ENCODE measurements around the gene PISD. TPM values are rescaled to one million over a fixed set of nuclear protein-coding genes. Genes with fewer than 3 reads are reported as not detected.

PISD gene
- total RNA-seq, 1 donor = 25.5 TPM

GRCh38 chr22:31618057-31618456 lies 44.0 kb downstream of the PISD start:
- H3K4me3 ChIP-seq (ENCODE audit: low read depth, low read length) = no peak overlapping the region
- DNase-seq (ENCODE audit: low read depth) = no peak
- no peak for TF ChIP-seq CTCF (IDR thresholded peaks at IDR 0.05; ENCODE audit: insufficient read depth, low read length)

GRCh38 chr22:31616315-31616980 lies 45.6 kb downstream of the PISD start:
- no peak overlapping the region for H3K4me3 ChIP-seq (ENCODE audit: low read depth, low read length)
- no peak for DNase-seq (ENCODE audit: low read depth)
- no peak for TF ChIP-seq CTCF (IDR thresholded peaks at IDR 0.05; ENCODE audit: insufficient read depth, low read length)

GRCh38 chr22:31615940-31616314 lies 46.1 kb downstream of the PISD start:
- TF ChIP-seq CTCF (IDR thresholded peaks at IDR 0.05; ENCODE audit: insufficient read depth, low read length) = no peak
- DNase-seq (ENCODE audit: low read depth) = no peak
- H3K4me3 ChIP-seq (ENCODE audit: low read depth, low read length) = no peak overlapping the region

GRCh38 chr22:31615491-31615860 lies 46.5 kb downstream of the PISD start:
- no peak overlapping the region for H3K4me3 ChIP-seq (ENCODE audit: low read depth, low read length)
- no peak for TF ChIP-seq CTCF (IDR thresholded peaks at IDR 0.05; ENCODE audit: insufficient read depth, low read length)
- no peak for DNase-seq (ENCODE audit: low read depth)

- DNase-seq (ENCODE audit: low read depth) = no peak
- H3K4me3 ChIP-seq (ENCODE audit: low read depth, low read length) = no peak overlapping the region
- TF ChIP-seq CTCF (IDR thresholded peaks at IDR 0.05; ENCODE audit: insufficient read depth, low read length) = no peak
Observed at GRCh38 chr22:31614781-31615490, 47.1 kb downstream of the PISD start.

- no peak for DNase-seq (ENCODE audit: low read depth)
- no peak for TF ChIP-seq CTCF (IDR thresholded peaks at IDR 0.05; ENCODE audit: insufficient read depth, low read length)
- no peak overlapping the region for H3K4me3 ChIP-seq (ENCODE audit: low read depth, low read length)
Observed at GRCh38 chr22:31613904-31614296, 48.1 kb downstream of the PISD start.

Measured in fibroblast of the aortic adventitia (primary cell).